GM23248 (cell line): ENCODE measurements around the gene CD300H. TPM values are rescaled to one million over a fixed set of nuclear protein-coding genes. Genes with fewer than 3 reads are reported as not detected.

Experiments
- DNase-seq: peaks from one replicate; pipeline ENCODE4 v3.0.0-alpha.2; 2015
- H2AFZ ChIP-seq: fragments of 200-600 bp; sonication (generic); 2 replicates; pipeline ENCODE4 v1.6.1; 2016; ENCODE audit warnings: antibody characterized with exemption
- H3F3A ChIP-seq: fragments of 200-600 bp; sonication (generic); 2 replicates; pipeline ENCODE4 v1.6.1; 2016; ENCODE audit warnings: mild to moderate bottlenecking, antibody characterized with exemption, mixed run types; ENCODE audit not compliant: insufficient read depth
- H3K27ac ChIP-seq: fragments of 200-600 bp; sonication (generic); 2 replicates; pipeline ENCODE4 v1.5.1; 2016; ENCODE audit warnings: mild to moderate bottlenecking
- H3K27me3 ChIP-seq: fragments of 200-600 bp; sonication (generic); replicated peaks from 2 replicates; pipeline ENCODE4 v1.6.1; 2016; ENCODE audit warnings: mild to moderate bottlenecking; ENCODE audit not compliant: insufficient read depth
- H3K36me3 ChIP-seq: fragments of 200-600 bp; sonication (generic); 2 replicates; pipeline ENCODE4 v1.6.1; 2016; ENCODE audit warnings: low read depth, mild to moderate bottlenecking
- H3K4me1 ChIP-seq: fragments of 200-600 bp; sonication (generic); 2 replicates; pipeline ENCODE4 v1.6.1; 2016; ENCODE audit warnings: mild to moderate bottlenecking; ENCODE audit not compliant: insufficient read depth
- H3K4me2 ChIP-seq: fragments of 200-600 bp; sonication (generic); one replicate; pipeline ENCODE4 v1.6.1; 2016; ENCODE audit warnings: mild to moderate bottlenecking; ENCODE audit not compliant: unreplicated experiment
- H3K4me3 ChIP-seq: fragments of 200-600 bp; sonication (generic); 2 replicates; pipeline ENCODE4 v1.5.1; 2016; ENCODE audit warnings: mild to moderate bottlenecking
- H3K79me2 ChIP-seq: fragments of 200-600 bp; sonication (generic); 2 replicates; pipeline ENCODE4 v1.6.1; 2016; ENCODE audit warnings: mild to moderate bottlenecking; ENCODE audit not compliant: insufficient read depth
- H3K9ac ChIP-seq: fragments of 200-600 bp; sonication (generic); 2 replicates; pipeline ENCODE4 v1.6.1; 2016; ENCODE audit warnings: mild to moderate bottlenecking
- H3K9me2 ChIP-seq: fragments of 200-600 bp; sonication (generic); 2 replicates; pipeline ENCODE4 v1.6.1; 2016; ENCODE audit warnings: mixed run types, mild to moderate bottlenecking, moderate library complexity; ENCODE audit not compliant: insufficient read depth
- H3K9me3 ChIP-seq: fragments of 200-600 bp; sonication (generic); one replicate; pipeline ENCODE4 v1.6.1; 2017; ENCODE audit warnings: low read depth
- H4K20me1 ChIP-seq: fragments of 200-600 bp; sonication (generic); 2 replicates; pipeline ENCODE4 v1.6.0; 2016; ENCODE audit not compliant: insufficient read depth
- EZH2 ChIP-seq: fragments of 200-600 bp; sonication (generic); IDR thresholded peaks from 2 replicates; pipeline ENCODE4 v1.6.1; 2018; ENCODE audit warnings: antibody characterized with exemption, mild to moderate bottlenecking; ENCODE audit not compliant: insufficient read depth, poor library complexity, severe bottlenecking
- EZH2phosphoT487 ChIP-seq: fragments of 200-600 bp; sonication (generic); IDR thresholded peaks from 2 replicates; pipeline ENCODE4 v1.6.1; 2018; ENCODE audit warnings: antibody characterized with exemption, moderate library complexity, mild to moderate bottlenecking, low read depth; ENCODE audit not compliant: insufficient read depth
- WGBS, 2 experiments: methylation state at CpG; one replicate each; pipeline ENCODE4 v1.1.6; 2015 to 2017; ENCODE audit warnings: low lambda C conversion rate in 2 of 2, low coverage in 1 of 2; ENCODE audit errors: missing lambda C conversion rate in 2 of 2; 5-methylcytosine and 5-hydroxymethylcytosine counted together
- in situ Hi-C: fragments of 300-500 bp; cut with MboI; formaldehyde crosslinking; loops from 2 replicates; pipeline ENCODE4 v1.15.0; 2020
- polyA plus RNA-seq: library from polyadenylated mRNA; unstranded; fragments of >200 nt; fragmentation: Nextera tagmentation; extraction: Ambion mirVana; gene quantifications from 2 replicates; pipeline ENCODE4 v1.2.1, GENCODE V29; 2016
- total RNA-seq: library from RNA; depleted of rRNA; stranded (reverse); fragments of >200 nt; shearing (Covaris generic); gene quantifications from 2 replicates; pipeline ENCODE4 v1.2.3, GENCODE V29; 2014

CD300H gene
- total and polyA plus RNA-seq, 2 experiments from 2014 or later = not detected

DNA sequence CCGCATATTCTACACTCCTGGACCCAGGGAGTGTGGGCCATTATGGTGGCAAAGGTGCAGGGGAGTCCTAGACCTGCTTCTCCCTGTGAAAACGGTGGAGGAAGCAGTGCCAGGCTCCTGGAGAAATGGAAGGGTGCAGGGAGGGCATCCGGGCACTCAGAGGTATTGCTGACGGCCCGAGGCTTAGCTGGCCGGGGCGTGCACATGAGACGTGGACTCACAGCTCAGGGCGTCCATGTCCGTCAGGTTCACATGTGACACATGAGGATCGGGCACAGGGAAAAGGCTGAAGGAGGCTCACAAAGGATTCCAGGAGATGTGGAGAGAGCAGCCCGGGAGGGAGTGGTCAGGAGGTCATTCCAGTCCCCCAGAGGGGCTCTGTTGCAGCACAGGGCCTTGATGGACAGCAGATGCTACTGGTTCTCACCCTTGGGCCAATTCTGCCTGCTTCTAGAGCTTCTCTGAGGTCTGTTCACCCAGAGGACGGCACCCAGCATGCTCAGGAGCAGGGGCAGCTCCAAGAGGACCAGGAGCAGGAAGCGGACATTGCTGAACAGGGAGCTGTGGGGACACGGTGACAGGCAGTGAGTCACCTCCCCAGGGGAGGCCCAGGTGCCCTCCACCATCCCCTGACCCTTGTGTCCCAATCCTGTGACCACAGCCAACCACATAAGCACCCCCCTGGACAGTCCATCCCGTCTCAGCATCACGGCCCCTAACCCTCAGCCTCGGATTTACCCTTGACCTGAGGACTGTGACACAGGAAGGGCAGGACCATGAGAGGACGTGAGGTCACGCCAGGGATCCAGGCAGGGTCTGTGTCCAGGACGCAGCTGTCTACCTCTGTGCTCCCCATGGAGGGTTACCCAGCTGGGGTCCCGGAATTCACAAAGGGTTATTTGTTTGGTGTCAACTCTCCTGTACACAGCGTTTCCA is 25.9 kb downstream of the CD300H start:
- no peak for TF ChIP-seq EZH2
- no peak for TF ChIP-seq EZH2phosphoT487
- no peaks in the 10 kb centered on the region for H3K9me3 ChIP-seq

DNA sequence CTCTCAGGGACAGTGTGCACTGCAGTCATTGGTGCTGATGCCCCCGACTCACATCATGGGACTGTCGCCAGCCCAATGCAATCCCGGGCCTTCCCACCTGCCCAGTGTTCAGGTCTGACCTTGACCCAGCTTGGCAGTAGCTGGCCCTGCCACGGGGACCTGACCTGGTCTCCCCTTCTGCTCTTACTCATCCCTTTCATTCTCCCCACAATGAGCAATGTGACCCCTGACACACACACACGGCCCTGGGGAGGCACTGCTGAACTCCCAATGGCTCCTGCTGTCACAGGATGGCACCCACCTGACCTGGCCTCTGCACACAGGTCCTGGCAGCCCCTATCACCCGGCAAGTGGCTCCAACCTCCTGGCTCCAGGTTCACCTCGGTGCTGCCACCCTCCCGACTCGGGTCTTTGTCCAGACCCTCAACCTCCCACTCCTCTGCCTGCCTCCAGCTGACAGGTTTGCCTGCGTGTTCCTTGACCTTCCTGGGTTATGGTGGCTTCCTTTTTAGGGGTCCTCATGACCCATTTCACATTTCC is 28.0 kb downstream of the CD300H start:
- in situ Hi-C loops = no loop called here
- Histone ChIP-seq H3K27ac (no peak overlapping the region), H3F3A (no peaks in the 10 kb centered on the region), H2AFZ (no peak overlapping the region), H3K27me3 (peaks cover 23% of the 10 kb centered on the region; the same call in 1 of the 2 replicates), H3K4me1 (no peaks in the 10 kb centered on the region), H4K20me1 (no peaks in the 10 kb centered on the region), H3K79me2 (no peaks in the 10 kb centered on the region), H3K4me3 (no peak overlapping the region), H3K9me2 (no peaks in the 10 kb centered on the region), H3K9ac (no peak overlapping the region), H3K4me2 (no peak overlapping the region), H3K36me3 (no peaks in the 10 kb centered on the region), H3K9me3 (no peaks in the 10 kb centered on the region)
- TF ChIP-seq EZH2 (no peak), EZH2phosphoT487 (no peak)
- WGBS, 2 experiments = 36 to 39% methylated on average over 10 of the region's 10 CpGs
- no peak for DNase-seq

More for the DNA sequence above, 25.9 kb downstream of the CD300H start:
- H3K4me3 ChIP-seq = no peak overlapping the region
- in situ Hi-C loops = no loop called here
- H4K20me1 ChIP-seq = no peaks in the 10 kb centered on the region
- no peaks in the 10 kb centered on the region for H3K79me2 ChIP-seq
- no peak overlapping the region for H3K27ac ChIP-seq
- no peak overlapping the region for H3K9ac ChIP-seq
- no peaks in the 10 kb centered on the region for H3K36me3 ChIP-seq
- H3K4me1 ChIP-seq = no peaks in the 10 kb centered on the region
- H3K4me2 ChIP-seq = no peak overlapping the region
- H2AFZ ChIP-seq = no peak overlapping the region
- no peaks in the 10 kb centered on the region for H3F3A ChIP-seq
- DNase-seq = no peak
- H3K27me3 ChIP-seq = peaks cover 16% of the 10 kb centered on the region; the same call in 1 of the 2 replicates
- WGBS, 2 experiments = 56 to 57% methylated on average over 23 of the region's 23 CpGs
- no peaks in the 10 kb centered on the region for H3K9me2 ChIP-seq

DNA sequence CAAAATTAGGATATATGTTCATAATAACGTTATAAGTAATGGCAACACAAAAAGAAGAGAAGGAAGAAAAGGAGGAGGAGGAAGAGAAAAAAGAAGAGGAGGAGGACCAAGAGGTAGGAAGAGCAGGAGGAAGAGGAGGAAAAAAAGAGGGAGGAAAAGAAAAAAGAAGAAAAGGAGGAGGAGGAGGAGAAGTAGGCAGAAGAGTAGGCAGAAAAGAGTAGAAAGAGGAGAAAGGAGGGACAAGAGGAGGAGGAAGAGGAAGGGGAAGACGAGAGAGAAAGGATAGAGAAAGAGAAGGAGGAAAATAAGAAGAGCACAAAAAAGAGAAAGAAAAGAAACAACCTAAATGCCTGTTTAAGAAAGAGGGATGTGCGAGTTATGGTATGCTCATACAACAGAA is 30.4 kb downstream of the CD300H start:
- no peak overlapping the region for H2AFZ ChIP-seq
- no peaks in the 10 kb centered on the region for H3K4me1 ChIP-seq
- no peak overlapping the region for H3K4me3 ChIP-seq
- WGBS, 2 experiments = 36 to 56% methylated on average over 3 of the region's 3 CpGs
- H3K79me2 ChIP-seq = no peaks in the 10 kb centered on the region
- no peak for DNase-seq
- H3K36me3 ChIP-seq = no peaks in the 10 kb centered on the region
- TF ChIP-seq EZH2phosphoT487 (no peak), EZH2 (no peak)
- peaks cover 26% of the 10 kb centered on the region; the same call in 1 of the 2 replicates for H3K27me3 ChIP-seq
- no peaks in the 10 kb centered on the region for H4K20me1 ChIP-seq
- no peak overlapping the region for H3K4me2 ChIP-seq
- no peak overlapping the region for H3K9ac ChIP-seq
- no peaks in the 10 kb centered on the region for H3K9me3 ChIP-seq
- H3K27ac ChIP-seq = no peak overlapping the region
- H3K9me2 ChIP-seq = no peaks in the 10 kb centered on the region
- no peaks in the 10 kb centered on the region for H3F3A ChIP-seq
- in situ Hi-C loops = no loop called here

GRCh38 chr17:74532115-74532514 is 35.2 kb downstream of the CD300H start:
- H3K4me2 ChIP-seq = no peak overlapping the region
- H3K9me3 ChIP-seq = no peaks in the 10 kb centered on the region
- no peaks in the 10 kb centered on the region for H3K79me2 ChIP-seq
- no peaks in the 10 kb centered on the region for H3K9me2 ChIP-seq
- no peaks in the 10 kb centered on the region for H3K4me1 ChIP-seq
- 53 to 57% methylated on average over 10 of the region's 10 CpGs for WGBS, 2 experiments
- H3F3A ChIP-seq = no peaks in the 10 kb centered on the region
- no peak for TF ChIP-seq EZH2
- peaks cover 17% of the 10 kb centered on the region; the same call in 1 of the 2 replicates for H3K27me3 ChIP-seq
- no peak overlapping the region for H3K9ac ChIP-seq
- no peak overlapping the region for H3K27ac ChIP-seq
- no peaks in the 10 kb centered on the region for H4K20me1 ChIP-seq
- in situ Hi-C loops = no loop called here
- no peak for DNase-seq
- no peaks in the 10 kb centered on the region for H3K36me3 ChIP-seq
- H2AFZ ChIP-seq = no peak overlapping the region
- no peak overlapping the region for H3K4me3 ChIP-seq
